NCI-H146 treated with DMSO at 0.1 percent for 48 hours (cell line): Measurements from ENCODE around the gene TARDBP.
A peak's percentile ranks its signal among the peaks of the same experiment; 100 is the strongest.
"Not testable (repeated sequence)": the region's sequence is repeated elsewhere in the genome, so short reads cannot be mapped to it uniquely, and the experiment has no call there.

Source experiments
- DNase-seq: peaks from one replicate; lab custom pipeline; 2025; ENCODE audit not compliant: unreplicated experiment; lab: John Stamatoyannopoulos, UW

The TARDBP gene

DNA sequence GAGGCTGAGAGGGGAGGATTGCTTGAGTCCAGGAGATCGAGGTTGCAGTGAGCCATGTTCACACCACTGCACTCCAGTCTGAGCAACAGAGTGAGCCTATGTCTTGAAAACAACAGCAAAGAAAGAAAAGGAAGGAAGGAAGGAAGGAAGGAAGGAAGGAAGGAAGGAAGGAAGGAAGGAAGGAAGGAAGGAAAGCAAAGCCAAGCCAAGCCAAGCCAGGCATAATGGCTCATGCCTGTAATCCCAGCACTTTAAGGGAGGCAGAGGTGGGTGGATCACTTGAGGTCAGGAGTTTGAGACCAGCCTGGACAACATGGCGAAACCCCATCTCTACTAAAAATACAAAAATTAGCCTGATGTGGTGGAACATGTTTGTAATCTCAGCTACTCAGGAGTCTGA, 20.4 kb upstream of the TARDBP start:
- not testable (repeated sequence) for DNase-seq

- DNase-seq = no peak
These were observed 19.6 kb upstream of the TARDBP start for GRCh38 chr1:10992864-10993263.

DNA sequence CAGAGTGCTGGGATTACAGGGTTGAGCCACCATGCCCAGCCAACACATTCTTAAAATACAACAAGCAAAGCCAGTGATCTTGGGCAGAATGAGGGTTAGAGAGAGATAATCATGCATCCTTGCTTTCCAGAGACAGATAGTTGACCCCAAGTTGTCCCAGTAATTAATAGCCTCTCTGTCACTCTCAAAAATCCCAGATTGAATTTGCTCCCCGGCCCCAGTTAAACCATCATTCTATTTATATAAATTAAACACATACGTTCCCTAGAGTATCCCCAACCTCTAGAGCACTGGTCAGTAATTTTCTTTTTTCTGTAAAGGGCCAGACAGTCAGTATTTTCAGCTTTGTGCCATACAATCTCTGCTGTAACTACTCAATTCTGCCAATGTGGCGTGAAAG, 16.4 kb upstream of the TARDBP start:
- DNase-seq = no peak

DNA sequence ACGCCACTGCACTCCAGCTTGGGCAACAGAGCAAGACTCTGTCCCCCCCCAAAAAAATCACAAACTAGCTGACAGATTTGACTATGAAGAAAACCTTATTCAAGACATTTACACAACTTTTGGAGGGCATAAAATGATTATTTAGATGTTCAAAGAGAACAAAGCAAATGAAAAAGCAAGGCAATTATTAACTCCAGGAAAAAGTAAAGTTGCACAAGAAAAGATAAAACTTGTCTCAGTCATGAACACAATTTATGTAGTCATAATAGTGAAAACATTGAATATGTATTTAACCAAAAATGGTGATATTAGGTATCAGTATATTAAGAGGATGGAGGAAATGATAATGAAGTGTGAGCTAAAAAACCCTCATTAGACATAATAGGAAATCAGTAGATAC, 11.9 kb upstream of the TARDBP start:
- DNase-seq = no peak

DNA sequence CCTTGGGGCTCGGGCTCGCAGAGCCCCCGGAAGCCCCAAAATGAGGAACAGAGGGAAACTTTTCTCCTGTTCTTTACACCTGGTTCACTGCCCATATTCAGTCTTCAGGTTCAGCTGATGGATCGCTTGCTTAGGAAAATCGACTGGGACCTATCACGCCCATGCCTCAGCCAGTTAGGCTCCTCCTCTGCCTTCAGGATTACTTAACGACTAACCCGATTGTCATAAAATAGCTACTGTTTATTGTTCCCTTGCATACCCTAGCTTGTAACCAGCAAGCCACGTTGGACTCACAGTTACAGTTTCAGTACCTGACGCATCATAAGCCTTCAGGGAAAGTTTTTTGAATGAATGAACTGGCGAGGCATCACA, 692 bp downstream of the TARDBP start:
- no peak for DNase-seq

DNA sequence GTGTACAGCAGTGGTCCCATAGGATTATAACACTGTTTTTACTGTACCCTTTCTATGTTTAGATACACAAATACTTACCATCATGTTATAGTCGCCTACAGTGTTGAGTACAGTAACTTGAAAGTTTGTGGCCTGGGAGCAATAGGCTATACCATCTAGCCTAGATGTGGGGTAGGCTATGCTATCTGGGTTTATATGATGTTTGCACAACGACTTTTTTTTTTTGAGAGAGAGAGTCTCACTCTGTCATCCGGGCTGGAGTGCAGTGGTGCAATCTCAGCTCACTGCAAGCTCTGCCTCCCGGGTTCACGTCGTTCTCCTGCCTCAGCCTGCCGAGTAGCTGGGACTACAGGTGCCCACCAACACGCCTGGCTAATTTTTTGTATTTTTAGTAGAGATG, 6.9 kb downstream of the TARDBP start:
- DNase-seq = not testable (repeated sequence)

- DNase-seq = no peak
These were observed 7.5 kb downstream of the TARDBP start for GRCh38 chr1:11019971-11020370.

DNA sequence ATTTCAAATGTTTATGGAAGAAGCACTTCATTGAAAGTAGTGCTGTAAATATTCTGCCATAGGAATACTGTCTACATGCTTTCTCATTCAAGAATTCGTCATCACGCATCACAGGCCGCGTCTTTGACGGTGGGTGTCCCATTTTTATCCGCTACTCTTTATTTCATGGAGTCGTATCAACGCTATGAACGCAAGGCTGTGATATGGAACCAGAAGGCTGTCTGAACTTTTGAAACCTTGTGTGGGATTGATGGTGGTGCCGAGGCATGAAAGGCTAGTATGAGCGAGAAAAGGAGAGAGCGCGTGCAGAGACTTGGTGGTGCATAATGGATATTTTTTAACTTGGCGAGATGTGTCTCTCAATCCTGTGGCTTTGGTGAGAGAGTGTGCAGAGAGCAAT, 10.7 kb downstream of the TARDBP start:
- no peak for DNase-seq

DNA sequence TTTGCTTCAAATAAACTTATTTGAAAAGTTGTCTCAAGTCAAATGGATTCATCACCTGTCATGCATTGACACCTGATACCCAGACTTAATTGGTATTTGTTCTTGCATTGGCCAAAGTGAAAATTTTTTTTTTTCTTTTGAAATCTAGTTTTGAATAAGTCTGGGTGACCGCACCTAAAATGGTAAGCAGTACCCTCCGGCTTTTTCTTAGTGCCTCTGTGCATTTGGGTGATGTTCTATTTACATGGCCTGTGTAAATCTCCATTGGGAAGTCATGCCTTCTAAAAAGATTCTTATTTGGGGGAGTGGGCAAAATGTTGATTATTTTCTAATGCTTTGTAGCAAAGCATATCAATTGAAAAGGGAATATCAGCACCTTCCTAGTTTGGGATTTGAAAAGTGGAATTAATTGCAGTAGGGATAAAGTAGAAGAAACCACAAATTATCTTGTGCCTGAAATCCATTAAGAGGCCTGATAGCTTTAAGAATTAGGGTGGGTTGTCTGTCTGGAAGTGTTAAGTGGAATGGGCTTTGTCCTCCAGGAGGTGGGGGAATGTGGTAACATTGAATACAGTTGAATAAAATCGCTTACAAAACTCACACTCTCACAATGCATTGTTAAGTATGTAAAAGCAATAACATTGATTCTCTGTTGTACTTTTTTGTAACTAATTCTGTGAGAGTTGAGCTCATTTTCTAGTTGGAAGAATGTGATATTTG, 11.9 kb downstream of the TARDBP start:
- DNase-seq = no peak

DNA sequence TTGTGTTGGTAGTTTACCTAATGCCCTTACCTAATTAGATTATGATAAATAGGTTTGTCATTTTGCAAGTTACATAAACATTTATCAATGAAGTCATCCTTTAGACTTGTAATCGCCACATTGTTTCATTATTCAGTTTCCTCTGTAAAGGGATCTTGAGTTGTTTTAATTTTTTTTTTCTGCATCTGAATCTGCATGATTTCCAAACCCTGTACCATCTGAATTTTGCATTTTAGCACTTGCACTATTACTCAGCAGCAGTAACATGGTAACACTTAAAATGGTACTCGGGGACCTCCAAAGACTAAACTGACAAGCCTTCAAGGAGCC, 12.4 kb downstream of the TARDBP start:
- DNase-seq = no peak

- DNase-seq = no peak
These were observed 13.2 kb downstream of the TARDBP start for GRCh38 chr1:11025618-11026017.

GRCh38 chr1:11026052-11026451, 13.6 kb downstream of the TARDBP start:
- DNase-seq = no peak

- no peak for DNase-seq
These were observed 14.4 kb downstream of the TARDBP start for GRCh38 chr1:11026903-11027302.

GRCh38 chr1:11027316-11027715, 14.9 kb downstream of the TARDBP start:
- DNase-seq = no peak

GRCh38 chr1:11028018-11028417, 15.6 kb downstream of the TARDBP start:
- no peak for DNase-seq

- DNase-seq = no peak
These were observed 18.4 kb downstream of the TARDBP start for GRCh38 chr1:11030865-11031264.

DNA sequence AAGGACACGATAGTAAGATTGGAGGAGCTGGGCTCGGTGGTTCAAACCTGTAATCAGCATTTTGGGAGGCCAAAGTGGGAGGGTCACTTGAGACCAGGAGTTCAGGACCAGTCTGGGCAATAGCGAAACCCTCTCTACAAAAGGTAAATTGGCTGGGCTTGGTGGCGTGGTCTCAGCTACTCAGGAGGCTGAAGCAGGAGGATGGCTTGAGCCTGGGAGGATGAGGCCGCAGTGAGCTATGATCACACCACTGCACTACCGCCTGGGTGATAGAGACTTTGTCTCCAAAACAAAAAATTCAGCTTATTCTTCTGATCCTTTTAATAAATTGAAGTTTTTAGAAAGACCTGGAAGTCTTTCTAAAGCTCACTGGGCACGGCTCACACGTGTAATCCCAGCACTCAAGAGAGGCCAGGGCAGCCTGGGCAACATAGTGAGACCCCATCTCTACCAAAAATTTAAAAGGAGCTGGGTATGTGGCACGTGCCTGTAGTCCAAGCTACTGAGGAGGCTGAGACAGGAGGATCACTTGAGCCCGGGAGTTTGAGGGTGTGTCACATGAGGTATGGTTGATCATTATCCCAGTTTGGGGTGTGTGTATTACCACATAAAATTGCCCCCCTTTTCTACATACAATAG, 19.3 kb downstream of the TARDBP start:
- DNase-seq = no peak

- DNase-seq = not testable (repeated sequence)
These were observed 24.7 kb downstream of the TARDBP start for GRCh38 chr1:11037019-11037739.

DNA sequence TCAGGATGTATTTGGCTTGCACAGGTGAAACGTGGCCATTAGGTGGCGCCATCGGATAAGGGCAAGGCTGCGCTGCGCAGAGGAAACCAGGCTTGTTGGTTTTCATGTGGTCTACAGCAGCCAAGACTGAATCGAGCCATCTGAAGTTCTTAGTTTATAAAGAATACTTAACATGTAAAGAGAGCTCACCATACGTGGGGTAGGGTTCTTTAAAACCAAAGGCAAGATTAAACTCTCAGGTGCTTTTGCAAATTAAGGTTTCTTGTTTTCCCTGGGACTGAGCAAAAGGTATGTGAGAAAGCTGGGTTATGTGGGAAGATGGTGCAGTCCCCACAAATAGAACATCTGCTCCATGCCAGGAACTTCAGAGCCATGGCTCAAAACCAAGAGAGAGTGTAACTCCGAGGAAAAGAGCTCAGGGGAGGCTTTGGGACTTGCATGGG, 25.3 kb downstream of the TARDBP start:
- peak; percentile 63 for DNase-seq

DNA sequence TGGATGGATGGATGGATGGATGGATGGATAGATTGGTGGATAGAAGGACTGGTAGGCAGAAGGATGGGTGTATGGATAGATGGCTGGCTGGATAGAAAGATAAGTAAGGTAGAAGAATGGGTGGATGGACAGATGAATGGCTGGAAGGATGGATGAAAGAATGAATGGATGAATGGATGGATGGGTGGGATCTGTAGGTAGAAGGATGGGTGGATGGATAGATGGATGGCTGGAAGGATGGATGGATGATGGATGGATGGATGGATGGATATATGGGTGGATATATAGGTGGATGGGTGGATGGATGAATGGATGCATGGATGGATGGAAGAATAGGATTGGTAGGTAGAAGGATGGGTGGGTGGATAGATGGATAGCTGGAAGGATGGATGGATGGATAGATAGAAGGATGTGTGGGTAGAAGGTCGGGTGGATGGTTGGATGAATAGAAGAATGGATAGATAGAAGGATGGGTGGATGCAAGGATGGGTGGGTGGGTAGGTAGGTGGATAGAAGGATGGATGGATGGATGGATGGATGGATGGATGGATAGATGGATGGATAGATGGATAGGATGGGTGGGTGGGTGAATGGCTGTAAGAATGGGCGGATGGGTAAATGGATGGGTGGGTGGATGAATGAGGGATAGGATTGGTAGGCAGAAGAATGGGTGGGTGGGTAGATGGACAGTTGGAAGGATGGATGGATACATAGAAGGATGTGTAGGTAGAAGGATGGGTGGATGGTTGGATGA, 27.1 kb downstream of the TARDBP start:
- DNase-seq = no peak

DNA sequence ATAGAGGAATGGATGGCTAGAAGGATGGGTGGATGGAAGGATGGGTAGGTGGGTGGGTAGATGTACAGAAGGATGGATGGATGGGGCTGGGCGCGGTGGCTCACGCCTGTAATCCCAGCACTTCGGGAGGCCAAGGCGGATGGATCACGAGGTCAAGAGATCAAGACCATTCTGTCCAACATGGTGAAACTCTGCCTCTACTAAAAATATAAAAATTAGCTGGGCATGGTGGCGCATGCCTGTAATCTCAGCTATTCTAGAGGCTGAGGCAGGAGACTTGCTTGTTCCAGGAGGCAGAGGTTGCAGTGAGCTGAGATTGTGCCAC, 27.6 kb downstream of the TARDBP start:
- DNase-seq = not testable (repeated sequence)

GRCh38 chr1:11041048-11041447, 28.6 kb downstream of the TARDBP start:
- no peak for DNase-seq
